ENCODE results near the gene NELFE. TPM values are rescaled to one million over a fixed set of nuclear protein-coding genes. Genes with fewer than 3 reads are reported as not detected.
A peak's percentile ranks its signal among the peaks of the same experiment; 100 is the strongest.
"Not testable (repeated sequence)": the region's sequence is repeated elsewhere in the genome, so short reads cannot be mapped to it uniquely, and the experiment has no call there.

The NELFE gene
- polyA plus RNA-seq, 3 donors = 95.7 to 107 (median 95.8) TPM

GRCh38 chr6:31927242-31927862 is 31.4 kb downstream of the NELFE start, which contains the start of gene C2:
Gene C2 (plus strand): TSS chr6:31927717. CDS start chr6:31927753, 36 bp downstream.
- DNase-seq = no peak

GRCh38 chr6:31922942-31923341 is 35.8 kb downstream of the NELFE start:
- DNase-seq = no peak

GRCh38 chr6:31920811-31921210 is 38.0 kb downstream of the NELFE start:
- no peak for DNase-seq

GRCh38 chr6:31919624-31920303 is 39.0 kb downstream of the NELFE start:
- no peak for DNase-seq

- DNase-seq = no peak
Measured at GRCh38 chr6:31918069-31918720, 40.6 kb downstream of the NELFE start.

DNA sequence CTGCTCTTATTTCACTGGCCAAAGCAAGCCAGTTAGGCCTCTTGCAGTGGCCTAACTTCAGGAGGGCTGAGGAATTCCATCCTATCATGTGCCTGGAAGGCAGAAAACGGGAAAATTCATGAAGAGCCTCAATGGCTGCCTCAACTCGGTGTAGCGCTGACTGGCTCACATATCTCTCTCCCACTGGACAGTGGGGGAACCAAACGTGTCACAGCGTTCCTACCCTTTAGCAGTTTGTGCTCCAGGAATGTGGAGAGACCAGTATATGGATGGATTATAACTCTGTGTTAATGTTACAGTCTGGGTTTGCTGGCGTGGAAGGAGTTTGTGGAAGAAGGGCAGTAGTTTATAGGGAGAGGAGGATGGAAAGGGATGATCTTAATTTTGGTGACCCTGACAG is 43.0 kb downstream of the NELFE start:
- DNase-seq = no peak

- DNase-seq = no peak
Measured at GRCh38 chr6:31915351-31915750, 43.4 kb downstream of the NELFE start.

DNA sequence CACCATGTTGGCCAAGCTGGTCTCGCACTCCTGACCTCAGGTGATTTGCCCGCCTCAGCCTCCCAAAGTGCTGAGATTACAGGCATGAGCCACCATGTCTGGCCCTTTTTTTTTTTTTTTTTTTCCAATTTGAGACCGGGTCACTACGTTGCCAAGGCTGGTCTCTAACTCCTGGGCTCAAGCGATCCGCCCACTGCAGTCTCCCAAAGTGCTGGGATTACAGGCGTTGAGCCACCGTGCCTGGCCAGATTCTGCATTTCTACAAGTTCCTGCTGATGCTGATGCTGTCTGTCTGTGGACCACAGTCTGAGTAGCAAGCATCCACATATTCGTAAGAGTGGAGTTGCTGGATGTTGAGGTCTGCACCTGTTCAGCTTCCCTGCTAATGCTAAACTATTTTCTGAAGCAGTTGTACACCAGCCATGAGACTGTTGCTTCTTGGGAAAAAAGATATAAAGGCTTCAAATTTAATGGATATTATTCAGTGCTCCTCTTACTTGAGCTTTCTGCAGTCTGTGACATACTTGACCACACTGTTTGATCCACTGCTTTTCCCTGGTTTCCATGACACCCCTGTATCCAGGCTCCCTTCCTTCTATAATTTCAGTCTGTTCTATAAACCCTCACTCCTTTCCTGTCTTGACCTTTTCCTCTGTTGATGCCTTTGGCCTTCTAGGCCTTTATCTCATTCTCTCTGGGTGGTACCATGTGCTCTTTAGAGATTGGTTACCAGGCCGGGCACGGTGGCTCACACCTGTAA is 46.8 kb downstream of the NELFE start:
- no peak for DNase-seq

DNA sequence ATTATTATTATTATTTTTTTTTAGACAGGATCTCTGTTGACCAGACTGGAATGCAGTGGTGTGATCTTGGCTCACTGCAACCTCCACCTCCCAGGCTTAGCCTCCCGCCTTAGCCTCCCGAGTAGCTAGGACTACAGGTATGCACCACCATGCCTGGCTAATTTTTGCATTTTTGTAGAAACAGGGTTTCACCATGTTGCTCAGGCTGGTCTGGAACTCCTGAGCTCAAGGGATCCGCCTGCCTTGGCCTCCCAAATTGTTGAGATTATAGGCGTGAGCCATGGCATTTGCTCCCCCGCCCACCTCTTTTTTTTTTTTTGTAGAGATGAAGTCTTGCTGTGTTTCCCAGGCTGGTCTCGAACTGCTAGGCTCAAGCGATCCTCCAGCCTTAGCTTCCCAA is 49.5 kb downstream of the NELFE start:
- not testable (repeated sequence) for DNase-seq

DNA sequence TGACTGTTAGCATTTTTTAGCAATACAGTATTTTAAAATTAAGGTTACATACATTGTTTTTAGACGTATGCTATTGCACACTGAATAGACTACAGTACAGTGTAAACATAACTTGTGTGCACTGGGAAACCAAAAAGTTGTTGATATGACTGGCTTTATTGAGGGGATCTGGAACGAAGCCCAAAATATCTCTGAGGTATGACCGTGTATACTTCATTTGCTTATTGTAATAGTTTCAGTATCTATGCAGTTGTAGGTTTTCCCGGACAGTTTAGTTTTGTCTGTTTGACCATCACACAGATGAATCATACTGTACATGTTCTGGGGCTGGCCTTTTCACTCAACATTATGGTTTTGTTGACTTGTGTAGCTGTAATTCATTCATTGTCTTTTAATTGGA is 50.0 kb downstream of the NELFE start:
- no peak for DNase-seq

DNA sequence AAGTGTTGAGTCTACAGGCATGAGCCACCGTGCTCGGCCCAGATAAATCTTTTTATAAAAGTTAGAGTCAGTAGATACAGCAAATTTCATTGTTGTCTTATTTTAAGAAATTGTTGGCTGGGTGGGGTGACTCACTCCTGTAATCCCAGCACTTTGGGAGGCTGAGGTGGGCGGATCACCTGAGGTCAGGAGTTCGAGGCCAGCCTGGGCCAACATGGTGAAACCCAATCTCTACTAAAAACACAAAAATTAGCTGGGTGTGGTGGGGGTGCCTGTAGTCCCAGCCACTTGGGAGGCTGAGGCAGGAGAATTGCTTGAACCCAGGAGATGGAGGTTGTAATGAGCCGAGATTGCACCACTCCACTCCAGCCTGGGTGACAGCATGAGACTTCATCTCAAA is 50.5 kb downstream of the NELFE start:
- not testable (repeated sequence) for DNase-seq

DNA sequence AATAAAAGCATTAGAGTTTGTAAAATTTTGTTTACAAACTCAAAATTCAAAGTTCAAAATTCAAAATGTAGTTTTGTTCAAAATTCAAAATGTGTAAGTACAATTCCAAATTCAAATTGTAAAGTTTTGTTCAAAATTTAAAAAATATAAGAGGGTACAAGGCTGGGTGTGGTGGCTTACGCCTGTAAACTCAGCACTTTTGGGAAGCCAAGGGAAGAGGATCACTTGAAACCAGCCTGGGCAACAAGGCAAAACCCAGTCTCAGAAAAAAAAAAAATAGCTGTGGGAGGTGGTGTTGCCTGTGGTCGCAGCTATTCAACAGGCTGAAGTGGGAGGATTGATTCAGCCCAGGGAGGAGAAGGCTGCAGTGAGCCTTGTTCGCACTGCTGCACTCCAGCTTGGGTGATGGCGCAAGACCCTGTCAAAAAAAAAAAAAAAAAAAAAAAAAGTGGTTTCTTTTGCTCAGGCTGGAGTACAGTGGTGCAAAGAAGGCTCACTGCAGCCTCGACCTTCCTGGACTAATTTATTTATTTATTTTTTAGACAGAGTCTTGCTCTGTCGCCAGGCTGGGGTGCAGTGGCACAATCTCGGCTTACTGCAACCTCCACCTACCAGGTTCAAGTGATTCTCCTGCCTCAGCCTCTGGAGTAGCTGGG is 51.5 kb downstream of the NELFE start:
- DNase-seq = peak; percentile 45

- not testable (repeated sequence) for DNase-seq
Measured at GRCh38 chr6:31906727-31907126, 52.0 kb downstream of the NELFE start.

GRCh38 chr6:31906122-31906521 is 52.6 kb downstream of the NELFE start:
- no peak for DNase-seq

- DNase-seq = no peak
Measured at GRCh38 chr6:31905041-31905440, 53.7 kb downstream of the NELFE start.

DNA sequence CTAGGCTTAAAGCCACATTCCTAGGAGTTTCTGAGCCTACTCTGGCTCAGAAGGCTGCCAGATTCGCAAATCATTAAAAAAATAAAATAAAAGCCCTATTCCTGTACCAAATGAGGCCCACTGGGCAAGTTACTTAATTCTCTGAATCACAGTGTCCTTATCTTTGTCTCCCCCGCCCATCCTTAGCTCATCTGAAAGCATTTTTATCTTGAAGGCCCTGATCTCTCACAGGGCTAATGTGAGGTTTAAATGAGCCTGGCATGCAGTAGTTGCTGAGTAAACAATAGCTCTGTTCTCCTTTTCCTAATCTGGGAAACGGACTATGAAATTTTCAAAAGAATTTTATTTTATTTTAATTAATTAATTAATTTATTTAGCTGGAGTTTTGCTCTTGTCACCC is 54.8 kb downstream of the NELFE start:
- DNase-seq = no peak

Other genes starting within 250 kb of the NELFE start
- gene LY6G6D, start 243.6 kb downstream of the NELFE start, polyA plus RNA-seq (ENCODE audit: insufficient read length in 3 of 3) = not detected
- under 1 TPM; 0.28 to 0.89 (median 0.69) TPM for gene LY6G6C, start 237.2 kb downstream of the NELFE start, polyA plus RNA-seq (ENCODE audit: insufficient read length in 3 of 3)
- gene MPIG6B, start 235.6 kb downstream of the NELFE start, polyA plus RNA-seq (ENCODE audit: insufficient read length in 3 of 3) = 1 to 10 TPM; 1.5 to 1.9 (median 1.7) TPM
- 100 to 1,000 TPM; 189 to 234 (median 211) TPM for gene DDAH2, start 229.7 kb downstream of the NELFE start, polyA plus RNA-seq (ENCODE audit: insufficient read length in 3 of 3)
- gene CLIC1, start 222.4 kb downstream of the NELFE start, polyA plus RNA-seq (ENCODE audit: insufficient read length in 3 of 3) = 100 to 1,000 TPM; 280 to 320 (median 296) TPM
- gene MSH5, start 219.0 kb downstream of the NELFE start, polyA plus RNA-seq (ENCODE audit: insufficient read length in 3 of 3) = 10 to 100 TPM; 18.1 to 54.6 (median 52.1) TPM
- 10 to 100 TPM in 2 of 3 donors, 1 to 10 TPM in 1; 5.6 to 13.8 (median 10.7) TPM for gene SAPCD1, start 196.3 kb downstream of the NELFE start, polyA plus RNA-seq (ENCODE audit: insufficient read length in 3 of 3)
- 10 to 100 TPM in 2 of 3 donors, 1 to 10 TPM in 1; 8.8 to 14.0 (median 13.1) TPM for gene VWA7, start 181.6 kb downstream of the NELFE start, polyA plus RNA-seq (ENCODE audit: insufficient read length in 3 of 3)
- gene VARS1, start 163.2 kb downstream of the NELFE start, polyA plus RNA-seq (ENCODE audit: insufficient read length in 3 of 3) = 10 to 100 TPM; 60.0 to 71.2 (median 65.2) TPM
- 10 to 100 TPM; 79.4 to 84.0 (median 81.1) TPM for gene LSM2, start 152.0 kb downstream of the NELFE start, polyA plus RNA-seq (ENCODE audit: insufficient read length in 3 of 3)
- gene HSPA1L, start 143.7 kb downstream of the NELFE start, polyA plus RNA-seq (ENCODE audit: insufficient read length in 3 of 3) = 1 to 10 TPM; 3.7 to 4.6 (median 3.8) TPM
- 100 to 1,000 TPM; 104 to 122 (median 112) TPM for gene HSPA1A, start 143.4 kb downstream of the NELFE start, polyA plus RNA-seq (ENCODE audit: insufficient read length in 3 of 3)
- 100 to 1,000 TPM; 125 to 178 (median 158) TPM for gene HSPA1B, start 131.2 kb downstream of the NELFE start, polyA plus RNA-seq (ENCODE audit: insufficient read length in 3 of 3)
- 10 to 100 TPM; 78.1 to 85.5 (median 82.5) TPM for gene NEU1, start 96.2 kb downstream of the NELFE start, polyA plus RNA-seq (ENCODE audit: insufficient read length in 3 of 3)
- 10 to 100 TPM; 35.1 to 68.8 (median 66.9) TPM for gene SLC44A4, start 80.0 kb downstream of the NELFE start, polyA plus RNA-seq (ENCODE audit: insufficient read length in 3 of 3)
- gene EHMT2, start 61.3 kb downstream of the NELFE start, polyA plus RNA-seq (ENCODE audit: insufficient read length in 3 of 3) = 100 to 1,000 TPM in 1 of 3 donors, 10 to 100 TPM in 2; 92.0 to 100 (median 98.1) TPM
- 10 to 100 TPM; 27.7 to 35.2 (median 29.6) TPM for gene ZBTB12, start 56.9 kb downstream of the NELFE start, polyA plus RNA-seq (ENCODE audit: insufficient read length in 3 of 3)
- gene C2, start 31.3 kb downstream of the NELFE start, polyA plus RNA-seq (ENCODE audit: insufficient read length in 3 of 3) = 1 to 10 TPM; 3.3 to 4.8 (median 4.5) TPM
- gene CFB, start 12.9 kb downstream of the NELFE start, polyA plus RNA-seq (ENCODE audit: insufficient read length in 3 of 3) = 1 to 10 TPM; 4.3 to 8.4 (median 6.5) TPM
- 10 to 100 TPM; 49.2 to 54.8 (median 50.5) TPM for gene SKIC2, start 204 bp upstream of the NELFE start, polyA plus RNA-seq (ENCODE audit: insufficient read length in 3 of 3)
- gene DXO, start 13.2 kb upstream of the NELFE start, polyA plus RNA-seq (ENCODE audit: insufficient read length in 3 of 3) = 10 to 100 TPM; 33.8 to 37.2 (median 35.1) TPM
- gene C4A, start 23.1 kb upstream of the NELFE start, polyA plus RNA-seq (ENCODE audit: insufficient read length in 3 of 3) = 10 to 100 TPM; 13.7 to 26.8 (median 16.1) TPM
- 10 to 100 TPM; 21.3 to 27.5 (median 22.2) TPM for gene C4B, start 55.8 kb upstream of the NELFE start, polyA plus RNA-seq (ENCODE audit: insufficient read length in 3 of 3)
- gene CYP21A2, start 79.4 kb upstream of the NELFE start, polyA plus RNA-seq (ENCODE audit: insufficient read length in 3 of 3) = 1 to 10 TPM in 2 of 3 donors, under 1 TPM in 1; 0.43 to 2.4 (median 1.8) TPM
- 1 to 10 TPM; 4.3 to 5.6 (median 4.3) TPM for gene TNXB, start 150.4 kb upstream of the NELFE start, polyA plus RNA-seq (ENCODE audit: insufficient read length in 3 of 3)
- gene ATF6B, start 169.3 kb upstream of the NELFE start, polyA plus RNA-seq (ENCODE audit: insufficient read length in 3 of 3) = 100 to 1,000 TPM in 1 of 3 donors, 10 to 100 TPM in 2; 89.8 to 114 (median 96.6) TPM
- 1 to 10 TPM; 7.9 to 9.4 (median 9.2) TPM for gene FKBPL, start 171.3 kb upstream of the NELFE start, polyA plus RNA-seq (ENCODE audit: insufficient read length in 3 of 3)
- gene PRRT1, start 193.0 kb upstream of the NELFE start, polyA plus RNA-seq (ENCODE audit: insufficient read length in 3 of 3) = 1 to 10 TPM; 2.2 to 3.9 (median 2.8) TPM
- gene PPT2, start 195.2 kb upstream of the NELFE start, polyA plus RNA-seq (ENCODE audit: insufficient read length in 3 of 3) = 10 to 100 TPM; 34.4 to 56.0 (median 44.0) TPM
- gene EGFL8, start 205.6 kb upstream of the NELFE start, polyA plus RNA-seq (ENCODE audit: insufficient read length in 3 of 3) = 10 to 100 TPM; 24.9 to 42.0 (median 35.8) TPM
- gene AGPAT1, start 217.1 kb upstream of the NELFE start, polyA plus RNA-seq (ENCODE audit: insufficient read length in 3 of 3) = 100 to 1,000 TPM; 108 to 122 (median 116) TPM
- gene RNF5, start 219.4 kb upstream of the NELFE start, polyA plus RNA-seq (ENCODE audit: insufficient read length in 3 of 3) = 100 to 1,000 TPM in 2 of 3 donors, 10 to 100 TPM in 1; 95.0 to 110 (median 110) TPM
- 10 to 100 TPM; 18.7 to 27.0 (median 26.8) TPM for gene AGER, start 225.3 kb upstream of the NELFE start, polyA plus RNA-seq (ENCODE audit: insufficient read length in 3 of 3)
- gene PBX2, start 231.2 kb upstream of the NELFE start, polyA plus RNA-seq (ENCODE audit: insufficient read length in 3 of 3) = 100 to 1,000 TPM; 180 to 191 (median 190) TPM
- gene GPSM3, start 233.7 kb upstream of the NELFE start, polyA plus RNA-seq (ENCODE audit: insufficient read length in 3 of 3) = 10 to 100 TPM; 10.0 to 12.9 (median 10.6) TPM

Measured in renal pelvis (tissue), 4 donors.